Activated CD4-positive, alpha-beta T cell treated with anti-CD3 and anti-CD28 coated beads for 4 hours (primary cell): ENCODE results near the gene ACBD6.
A peak's percentile ranks its signal among the peaks of the same experiment; 100 is the strongest.
"Not testable (repeated sequence)": the region's sequence is repeated elsewhere in the genome, so short reads cannot be mapped to it uniquely, and the experiment has no call there.

Source experiments
- DNase-seq, 2 donors: peaks; one replicate each; pipeline ENCODE4 v3.0.0-alpha.2; 2020

The ACBD6 gene

GRCh38 chr1:180502361-180503279, at the start of gene ACBD6:
Gene ACBD6, minus strand, starts transcription at chr1:180502577. Its CDS starts 311 bp downstream, at chr1:180502266.
- peak; percentile 86 to 87 for DNase-seq

GRCh38 chr1:180551997-180552396, 49.6 kb upstream of the ACBD6 start:
- DNase-seq = no peak

GRCh38 chr1:180550241-180550640, 47.9 kb upstream of the ACBD6 start:
- DNase-seq = no peak

- DNase-seq = not testable (repeated sequence)
These were observed 47.4 kb upstream of the ACBD6 start for GRCh38 chr1:180549770-180550169.

GRCh38 chr1:180548686-180549317, 46.4 kb upstream of the ACBD6 start:
- no peak for DNase-seq

- no peak for DNase-seq
These were observed 43.6 kb upstream of the ACBD6 start for GRCh38 chr1:180545991-180546390.

GRCh38 chr1:180544050-180544449, 41.7 kb upstream of the ACBD6 start:
- DNase-seq = no peak

GRCh38 chr1:180542838-180543145, 40.4 kb upstream of the ACBD6 start:
- no peak for DNase-seq

- no peak for DNase-seq
These were observed 39.9 kb upstream of the ACBD6 start for GRCh38 chr1:180542113-180542837.

GRCh38 chr1:180540697-180541594, 38.6 kb upstream of the ACBD6 start:
- no peak for DNase-seq

- no peak for DNase-seq
These were observed 36.8 kb upstream of the ACBD6 start for GRCh38 chr1:180539136-180539535.

- no peak for DNase-seq
These were observed 34.5 kb upstream of the ACBD6 start for GRCh38 chr1:180536821-180537372.

GRCh38 chr1:180535418-180535999, 33.1 kb upstream of the ACBD6 start:
- no peak for DNase-seq

GRCh38 chr1:180534214-180534613, 31.8 kb upstream of the ACBD6 start:
- no peak for DNase-seq

GRCh38 chr1:180533266-180533987, 31.1 kb upstream of the ACBD6 start:
- peak; percentile 53 to 58 for DNase-seq

- DNase-seq = no peak
These were observed 30.5 kb upstream of the ACBD6 start for GRCh38 chr1:180532854-180533253.

- DNase-seq = no peak
These were observed 28.1 kb upstream of the ACBD6 start for GRCh38 chr1:180530501-180530900.

- DNase-seq = no peak
These were observed 26.6 kb upstream of the ACBD6 start for GRCh38 chr1:180528868-180529470.

GRCh38 chr1:180527101-180527669, 24.8 kb upstream of the ACBD6 start:
- DNase-seq = no peak

- no peak for DNase-seq
These were observed 23.3 kb upstream of the ACBD6 start for GRCh38 chr1:180525715-180526039.
